MM.1S (cell line): ENCODE measurements around the gene DPH1.
"Not testable (repeated sequence)": the region's sequence is repeated elsewhere in the genome, so short reads cannot be mapped to it uniquely, and the experiment has no call there.

ENCODE experiments used
- DNase-seq: peaks from one replicate; pipeline ENCODE4 v3.0.0-alpha.2; 2015
- H2AFZ ChIP-seq: fragments of 300-600 bp; sonication (generic); 2 replicates; pipeline ENCODE4 v1.6.0; 2016; ENCODE audit warnings: antibody characterized with exemption, low read length
- H3F3A ChIP-seq: fragments of 300-600 bp; sonication (generic); 2 replicates; pipeline ENCODE4 v1.6.1; 2016; ENCODE audit warnings: mild to moderate bottlenecking, antibody characterized with exemption, low read length, moderate library complexity, mixed read lengths; ENCODE audit not compliant: insufficient read depth
- H3K27ac ChIP-seq: fragments of 300-600 bp; sonication (generic); 2 replicates; pipeline ENCODE4 v1.5.1; 2016; ENCODE audit warnings: mild to moderate bottlenecking, low read length
- H3K27me3 ChIP-seq: fragments of 300-600 bp; sonication (generic); replicated peaks from 2 replicates; pipeline ENCODE4 v1.6.0; 2016; ENCODE audit warnings: low read length; ENCODE audit not compliant: insufficient read depth
- H3K36me3 ChIP-seq: fragments of 300-600 bp; sonication (generic); replicated peaks from 2 replicates; pipeline ENCODE4 v1.6.1; 2016; ENCODE audit warnings: mild to moderate bottlenecking, low read length, mixed read lengths; ENCODE audit not compliant: insufficient read depth
- H3K4me1 ChIP-seq: fragments of 300-600 bp; sonication (generic); 2 replicates; pipeline ENCODE4 v1.6.1; 2016; ENCODE audit warnings: low read length, mixed read lengths
- H3K4me2 ChIP-seq: fragments of 300-600 bp; sonication (generic); 2 replicates; pipeline ENCODE4 v1.6.0; 2016; ENCODE audit warnings: low read depth, low read length
- H3K4me3 ChIP-seq: fragments of 300-600 bp; sonication (generic); 2 replicates; pipeline ENCODE4 v1.5.1; 2016; ENCODE audit warnings: low read length, mixed read lengths
- H3K79me2 ChIP-seq: fragments of 300-600 bp; sonication (generic); 2 replicates; pipeline ENCODE4 v1.6.1; 2016; ENCODE audit warnings: mixed run types, low read length, mixed read lengths
- H3K9ac ChIP-seq: fragments of 300-600 bp; sonication (generic); 2 replicates; pipeline ENCODE4 v1.6.1; 2016; ENCODE audit warnings: low read length, mixed read lengths
- H3K9me2 ChIP-seq: fragments of 300-600 bp; sonication (generic); replicated peaks from 2 replicates; pipeline ENCODE4 v1.6.1; 2016; ENCODE audit warnings: mild to moderate bottlenecking, low read length, mixed read lengths; ENCODE audit not compliant: insufficient read depth
- H3K9me3 ChIP-seq: fragments of 300-600 bp; sonication (generic); replicated peaks from 2 replicates; pipeline ENCODE4 v1.6.1; 2016; ENCODE audit warnings: mild to moderate bottlenecking, low read length, mixed read lengths; ENCODE audit not compliant: insufficient read depth
- H4K20me1 ChIP-seq: fragments of 300-600 bp; sonication (generic); 2 replicates; pipeline ENCODE4 v1.6.1; 2016; ENCODE audit warnings: mild to moderate bottlenecking, low read length, moderate library complexity, mixed read lengths; ENCODE audit not compliant: insufficient read depth
- CTCF ChIP-seq: fragments of 300-600 bp; sonication (generic); IDR thresholded peaks from 2 replicates; pipeline ENCODE4 v1.5.1; 2016; ENCODE audit warnings: antibody characterized with exemption, low read length, mixed read lengths
- EZH2 ChIP-seq: fragments of 300-600 bp; sonication (generic); optimal IDR thresholded peaks from 2 replicates; pipeline ENCODE3; 2017; ENCODE audit warnings: low read depth, mild to moderate bottlenecking, antibody characterized with exemption, low read length, mixed read lengths
- EZH2phosphoT487 ChIP-seq: fragments of 300-600 bp; sonication (generic); IDR thresholded peaks from 2 replicates; pipeline ENCODE4 v1.6.1; 2018; ENCODE audit warnings: antibody characterized with exemption, low read length

The DPH1 gene

GRCh38 chr17:2029911-2030778, at the start of gene DPH1:
Gene DPH1, plus strand, starts transcription at chr17:2030153. Its CDS starts 17 bp downstream, at chr17:2030170.
- no peaks in the 10 kb centered on the region for H4K20me1 ChIP-seq
- H2AFZ ChIP-seq: peak within 1 kb of the TSS; percentile 87
- no peak for TF ChIP-seq EZH2
- no peak for TF ChIP-seq EZH2phosphoT487
- no peak for TF ChIP-seq CTCF

GRCh38 chr17:1980665-1981250, 49.2 kb upstream of the DPH1 start:
- Histone ChIP-seq H3F3A (no peaks in the 10 kb centered on the region), H2AFZ (no peak overlapping the region), H3K9me2 (no peaks in the 10 kb centered on the region), H3K4me2 (no peak overlapping the region), H4K20me1 (no peaks in the 10 kb centered on the region), H3K79me2 (no peaks in the 10 kb centered on the region), H3K4me1 (no peaks in the 10 kb centered on the region), H3K36me3 (no peaks in the 10 kb centered on the region), H3K27ac (no peak overlapping the region), H3K27me3 (peaks cover 97% of the 10 kb centered on the region), H3K4me3 (no peak overlapping the region), H3K9me3 (no peaks in the 10 kb centered on the region), H3K9ac (no peak overlapping the region)
- no peak for DNase-seq
- no peak for TF ChIP-seq EZH2
- no peak for TF ChIP-seq EZH2phosphoT487
- no peak for TF ChIP-seq CTCF

More at GRCh38 chr17:2029911-2030778, at the start of gene DPH1:
- Histone ChIP-seq H3K27me3 (peaks cover 43% of the 10 kb centered on the region), H3K27ac (peak within 1 kb of the TSS; percentile 24; the same call in 1 of the 2 replicates), H3K4me3 (peak within 1 kb of the TSS; percentile 94), H3K9me2 (no peaks in the 10 kb centered on the region), H3K9ac (peak within 1 kb of the TSS; percentile 77), H3K4me1 (0 out of 2 replicates have a peak, but pooled peaks cover 5% of the 10 kb centered on the region), H3K79me2 (peaks cover 22% of the 10 kb centered on the region), H3K4me2 (peak within 1 kb of the TSS; percentile 91), H3K36me3 (no peaks in the 10 kb centered on the region), H3K9me3 (no peaks in the 10 kb centered on the region), H3F3A (no peaks in the 10 kb centered on the region)
- DNase-seq: peak; percentile 93

- not testable (repeated sequence) for H3K9ac ChIP-seq, H3K9me2 ChIP-seq, H3K4me1 ChIP-seq, H3K4me3 ChIP-seq, H3K27ac ChIP-seq, H3K36me3 ChIP-seq, H2AFZ ChIP-seq, H3K9me3 ChIP-seq, DNase-seq, H4K20me1 ChIP-seq, H3K4me2 ChIP-seq, H3F3A ChIP-seq, H3K79me2 ChIP-seq
- H3K27me3 ChIP-seq: peaks cover 94% of the 10 kb centered on the region
These were observed 47.1 kb upstream of the DPH1 start for GRCh38 chr17:1982793-1983366.
